Natural killer cell (primary cell): ENCODE measurements around the gene STIM2. TPM values are rescaled to one million over a fixed set of nuclear protein-coding genes. Genes with fewer than 3 reads are reported as not detected.

Experiments
- ATAC-seq, 3 donors: fragments of 150-1000 bp in 2 of 3; fragments of 200-7000 bp in 1 of 3; cut with Tn5 transposase; 1 replicate in 1 of 3; 2 replicates in 2 of 3; pipeline ENCODE4 v1.10.0; 2021; ENCODE audit warnings: mild to moderate bottlenecking in 2 of 3, moderate library complexity in 2 of 3
- DNase-seq, 2 donors: peaks; one replicate each; pipeline versions ENCODE4 v3.0.0 to v3.0.0-alpha.2; 2013 to 2021; ENCODE audit warnings: mixed read lengths in 1 of 2
- H3K27ac ChIP-seq: one replicate; pipeline ENCODE4 v1.5.1; 2013; ENCODE audit warnings: mild to moderate bottlenecking, low read length
- H3K27me3 ChIP-seq: one replicate; pipeline ENCODE4 v1.6.1; 2013; ENCODE audit warnings: low read length; ENCODE audit not compliant: control insufficient read depth, insufficient read depth
- H3K36me3 ChIP-seq: one replicate; pipeline ENCODE4 v1.6.1; 2013; ENCODE audit warnings: low read length; ENCODE audit not compliant: control insufficient read depth, insufficient read depth
- H3K4me1 ChIP-seq: one replicate; pipeline ENCODE4 v1.6.1; 2013; ENCODE audit warnings: low read length; ENCODE audit not compliant: control insufficient read depth, insufficient read depth
- H3K4me3 ChIP-seq: one replicate; pipeline ENCODE4 v1.5.1; 2013; ENCODE audit warnings: low read length
- H3K9me3 ChIP-seq: one replicate; pipeline ENCODE4 v1.6.1; 2013; ENCODE audit warnings: low read length; ENCODE audit not compliant: control insufficient read depth, insufficient read depth
- H3K27ac Mint-ChIP-seq, 2 donors: one replicate each; pipeline ENCODE4 v1.8.0; 2022; ENCODE audit warnings: mild to moderate bottlenecking in 2 of 2, mixed read lengths in 2 of 2, moderate library complexity in 1 of 2
- H3K27me3 Mint-ChIP-seq, 2 donors: one replicate each; pipeline ENCODE4 v1.8.0; 2022; ENCODE audit warnings: low read depth in 2 of 2, mixed read lengths in 2 of 2
- H3K36me3 Mint-ChIP-seq: one replicate; pipeline ENCODE4 v1.8.0; 2022; ENCODE audit warnings: mixed read lengths
- H3K4me1 Mint-ChIP-seq, 2 donors: one replicate each; pipeline ENCODE4 v1.8.0; 2022; ENCODE audit warnings: mixed read lengths in 2 of 2
- H3K4me3 Mint-ChIP-seq: one replicate; pipeline ENCODE4 v1.8.0; 2022; ENCODE audit warnings: mild to moderate bottlenecking, moderate library complexity, mixed read lengths
- H3K9me3 Mint-ChIP-seq, 2 donors: one replicate each; pipeline ENCODE4 v1.8.0; 2022; ENCODE audit warnings: mixed read lengths in 2 of 2
- CTCF ChIP-seq: fragments of 200-600 bp; IDR thresholded peaks from one replicate; pipeline ENCODE4 v1.8.0; 2022; ENCODE audit warnings: antibody characterized with exemption
- WGBS: methylation state at CpG from one replicate; pipeline ENCODE4 v1.1.7; 2013; ENCODE audit warnings: missing lambda C conversion rate; ENCODE audit not compliant: insufficient coverage; 5-methylcytosine and 5-hydroxymethylcytosine counted together
- intact Hi-C: fragments of 100-400 bp; cut with micrococcal nuclease; formaldehyde crosslinking; loops from one replicate; pipeline ENCODE4 v1.14.2; 2022
- total RNA-seq, 4 donors: library from RNA; stranded (reverse); fragments of 120-200 nt in 1 of 4; gene quantifications; one replicate each; pipeline versions ENCODE4 v1.2.3 to v1.2.4, GENCODE V29; 2013 to 2022

STIM2 gene
- total RNA-seq, 3 donors from 2014 or later (not counting 1 experiment from before 2014, with no cell fraction given) = 98.3 to 104 (median 100) TPM

- H3K4me3 ChIP-seq = no peak overlapping the region
- H3K27me3 ChIP-seq = no peaks in the 10 kb centered on the region
- TF ChIP-seq CTCF = no peak
- Mint-ChIP-seq H3K27me3 (no peaks in the 10 kb centered on the region), H3K27ac (peak overlapping the region; percentile 6 to 45), H3K4me1 (peaks cover 24 to 25% of the 10 kb centered on the region in 2 donors), H3K9me3 (no peaks in the 10 kb centered on the region), H3K36me3 (peaks cover 5% of the 10 kb centered on the region), H3K4me3 (no peak overlapping the region)
- 95% methylated on average over 5 of the region's 10 CpGs for WGBS
- peaks cover 30% of the 10 kb centered on the region for H3K36me3 ChIP-seq
- ATAC-seq = no peak
- H3K27ac ChIP-seq = no peak overlapping the region
- intact Hi-C loops = no loop called here
- H3K4me1 ChIP-seq = peaks cover 7% of the 10 kb centered on the region
- DNase-seq = no peak
- H3K9me3 ChIP-seq = no peaks in the 10 kb centered on the region
These were observed 145.4 kb downstream of the STIM2 start for GRCh38 chr4:27005905-27006590.

- no peak for TF ChIP-seq CTCF
- H3K27me3 Mint-ChIP-seq = no peaks in the 10 kb centered on the region
- H3K27me3 ChIP-seq = no peaks in the 10 kb centered on the region
- H3K36me3 Mint-ChIP-seq = peaks cover 5% of the 10 kb centered on the region
- H3K4me3 ChIP-seq = no peak overlapping the region
- H3K4me1 ChIP-seq = peaks cover 7% of the 10 kb centered on the region
- no peak overlapping the region for H3K27ac ChIP-seq
- no peak for ATAC-seq
- no peaks in the 10 kb centered on the region for H3K9me3 Mint-ChIP-seq
- H3K36me3 ChIP-seq = peaks cover 30% of the 10 kb centered on the region
- peaks cover 24 to 28% of the 10 kb centered on the region in 2 donors for H3K4me1 Mint-ChIP-seq
- H3K9me3 ChIP-seq = no peaks in the 10 kb centered on the region
- WGBS = 39% methylated on average over 2 of the region's 2 CpGs
- intact Hi-C loops = no loop called here
- H3K27ac Mint-ChIP-seq = peak overlapping the region; percentile 45 to 66
- DNase-seq = no peak
- no peak overlapping the region for H3K4me3 Mint-ChIP-seq
These were observed 146.0 kb downstream of the STIM2 start for GRCh38 chr4:27006646-27007045.

- H3K27ac Mint-ChIP-seq = peak overlapping the region in 1 of 2 donors; percentile 66
- intact Hi-C loops = no loop called here
- H3K36me3 ChIP-seq = peaks cover 30% of the 10 kb centered on the region
These were observed 146.9 kb downstream of the STIM2 start for GRCh38 chr4:27007507-27007906.

More at GRCh38 chr4:27007507-27007906, 146.9 kb downstream of the STIM2 start:
- no peak overlapping the region for H3K27ac ChIP-seq
- Mint-ChIP-seq H3K27me3 (no peaks in the 10 kb centered on the region), H3K36me3 (peaks cover 5% of the 10 kb centered on the region), H3K9me3 (no peaks in the 10 kb centered on the region), H3K4me1 (peaks cover 24 to 29% of the 10 kb centered on the region in 2 donors), H3K4me3 (no peak overlapping the region)
- H3K4me3 ChIP-seq = no peak overlapping the region
- H3K9me3 ChIP-seq = no peaks in the 10 kb centered on the region
- H3K4me1 ChIP-seq = peaks cover 7% of the 10 kb centered on the region
- WGBS = 96% methylated on average over 3 of the region's 3 CpGs
- no peaks in the 10 kb centered on the region for H3K27me3 ChIP-seq
- TF ChIP-seq CTCF = no peak
- ATAC-seq (no peak), DNase-seq (no peak)
